Progenitor cell of endocrine pancreas (in vitro differentiated cells): ENCODE measurements around the gene LRRC27. TPM values are rescaled to one million over a fixed set of nuclear protein-coding genes. Genes with fewer than 3 reads are reported as not detected.

Source experiments
- DNase-seq: peaks from one replicate; pipeline ENCODE4 v3.0.0; 2021; ENCODE audit warnings: low spot score; ENCODE audit not compliant: unreplicated experiment
- H3K27ac Mint-ChIP-seq: 2 replicates; pipeline ENCODE4 v1.8.0; 2021; ENCODE audit warnings: mild to moderate bottlenecking, moderate library complexity, mixed read lengths
- H3K27me3 Mint-ChIP-seq: 2 replicates; pipeline ENCODE4 v1.8.0; 2021; ENCODE audit warnings: mixed read lengths
- H3K36me3 Mint-ChIP-seq: 2 replicates; pipeline ENCODE4 v1.8.0; 2022; ENCODE audit warnings: mixed read lengths; ENCODE audit not compliant: insufficient read depth
- H3K4me1 Mint-ChIP-seq: 2 replicates; pipeline ENCODE4 v1.8.0; 2021; ENCODE audit warnings: low read depth, mixed read lengths
- H3K4me3 Mint-ChIP-seq: 2 replicates; pipeline ENCODE4 v1.8.0; 2021; ENCODE audit warnings: low read depth, mild to moderate bottlenecking, moderate library complexity, mixed read lengths
- H3K9me3 Mint-ChIP-seq: 2 replicates; pipeline ENCODE4 v1.8.0; 2021; ENCODE audit warnings: low read depth, mixed read lengths
- CTCF ChIP-seq: fragments of 200-600 bp; sonication (generic); IDR thresholded peaks from one replicate; pipeline ENCODE4 v1.5.0; 2021; ENCODE audit warnings: antibody characterized with exemption, mild to moderate bottlenecking; ENCODE audit not compliant: unreplicated experiment
- total RNA-seq: library from RNA; stranded (reverse); gene quantifications from 2 replicates; pipeline ENCODE4 v1.2.1, GENCODE V29; 2021

LRRC27 gene
- total RNA-seq, 1 donor from 2014 or later: 22.1 TPM

GRCh38 chr10:132366499-132366898 is 34.5 kb downstream of the LRRC27 start:
- peaks cover 33% of the 10 kb centered on the region for H3K36me3 Mint-ChIP-seq
- no peaks in the 10 kb centered on the region for H3K27me3 Mint-ChIP-seq
- H3K9me3 Mint-ChIP-seq: no peaks in the 10 kb centered on the region
- H3K4me3 Mint-ChIP-seq: no peak overlapping the region
- no peaks in the 10 kb centered on the region for H3K4me1 Mint-ChIP-seq
- H3K27ac Mint-ChIP-seq: no peak overlapping the region
- DNase-seq: no peak
- TF ChIP-seq CTCF: no peak

- no peaks in the 10 kb centered on the region for H3K4me1 Mint-ChIP-seq
- no peak overlapping the region for H3K27ac Mint-ChIP-seq
- no peak for TF ChIP-seq CTCF
- H3K4me3 Mint-ChIP-seq: no peak overlapping the region
- H3K36me3 Mint-ChIP-seq: peaks cover 28% of the 10 kb centered on the region
- no peaks in the 10 kb centered on the region for H3K9me3 Mint-ChIP-seq
- H3K27me3 Mint-ChIP-seq: no peaks in the 10 kb centered on the region
- no peak for DNase-seq
Measured at GRCh38 chr10:132368391-132368790, 36.4 kb downstream of the LRRC27 start.

- Mint-ChIP-seq H3K27ac (no peak overlapping the region), H3K27me3 (no peaks in the 10 kb centered on the region), H3K4me3 (no peak overlapping the region), H3K36me3 (peaks cover 28% of the 10 kb centered on the region), H3K4me1 (no peaks in the 10 kb centered on the region), H3K9me3 (no peaks in the 10 kb centered on the region)
- DNase-seq: no peak
- no peak for TF ChIP-seq CTCF
Measured at GRCh38 chr10:132368881-132369635, 37.1 kb downstream of the LRRC27 start.

GRCh38 chr10:132369636-132370185 is 37.7 kb downstream of the LRRC27 start:
- H3K4me3 Mint-ChIP-seq: no peak overlapping the region
- no peaks in the 10 kb centered on the region for H3K9me3 Mint-ChIP-seq
- H3K36me3 Mint-ChIP-seq: peaks cover 25% of the 10 kb centered on the region
- no peak for TF ChIP-seq CTCF
- H3K4me1 Mint-ChIP-seq: no peaks in the 10 kb centered on the region
- no peak for DNase-seq
- no peaks in the 10 kb centered on the region for H3K27me3 Mint-ChIP-seq
- no peak overlapping the region for H3K27ac Mint-ChIP-seq

- Mint-ChIP-seq H3K27ac (no peak overlapping the region), H3K36me3 (peaks cover 22% of the 10 kb centered on the region), H3K9me3 (no peaks in the 10 kb centered on the region), H3K4me3 (no peak overlapping the region), H3K4me1 (no peaks in the 10 kb centered on the region), H3K27me3 (no peaks in the 10 kb centered on the region)
- TF ChIP-seq CTCF: no peak
- no peak for DNase-seq
Measured at GRCh38 chr10:132370426-132371340, 38.7 kb downstream of the LRRC27 start.
